ENCODE results near the gene CDNF. TPM values are rescaled to one million over a fixed set of nuclear protein-coding genes. Genes with fewer than 3 reads are reported as not detected.
"Not testable (repeated sequence)": the region's sequence is repeated elsewhere in the genome, so short reads cannot be mapped to it uniquely, and the experiment has no call there.

Gene CDNF
- total RNA-seq, 2 donors from 2014 or later = 2.5 to 3.4 TPM

DNA sequence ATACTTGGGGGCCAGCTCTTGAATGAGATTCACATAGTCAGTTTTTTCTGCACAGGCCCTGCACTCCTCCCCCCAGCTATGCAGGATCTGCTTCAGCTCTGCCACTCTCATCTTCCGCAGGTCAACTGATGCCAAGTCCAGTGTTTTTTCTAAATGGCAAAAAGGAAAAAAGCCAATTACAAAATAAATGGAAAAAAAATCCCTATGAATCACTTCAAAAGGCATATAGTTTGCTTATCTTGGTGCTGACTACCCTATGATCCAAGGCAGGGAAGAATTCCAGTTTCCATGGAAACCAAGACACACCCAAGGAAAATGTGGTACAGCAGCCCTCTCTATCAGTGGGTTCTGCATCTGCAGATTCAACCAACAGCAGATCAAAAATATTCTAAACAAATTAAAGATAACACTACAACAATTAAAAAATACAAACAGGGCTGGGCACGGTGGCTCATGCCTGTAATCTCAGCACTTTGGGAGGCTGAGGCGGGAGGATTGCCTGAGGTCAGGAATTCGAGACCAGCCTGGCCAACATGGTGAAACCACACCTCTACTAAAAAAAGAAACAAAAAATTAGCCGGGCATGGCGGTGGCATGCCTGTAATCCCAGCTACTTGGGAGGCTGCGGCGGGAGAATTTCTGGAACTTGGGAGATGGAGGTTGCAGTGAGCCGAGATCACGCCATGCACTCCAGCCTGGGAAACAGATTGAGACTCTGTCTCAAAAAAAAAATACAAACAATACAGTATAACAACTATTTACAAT is 17.6 kb downstream of the CDNF start:
- Histone ChIP-seq H3K9me3 (no peaks in the 10 kb centered on the region), H3K36me3 (no peaks in the 10 kb centered on the region), H3K27me3 (replicated peaks; ENCODE audit: insufficient read depth) (no peaks in the 10 kb centered on the region), H3K27ac (no peak overlapping the region), H3K4me3 (no peak overlapping the region), H3K4me1 (ENCODE audit: control insufficient read depth in 1 of 2, low read depth in 2 of 2) (peaks cover 0 to 14% of the 10 kb centered on the region in 2 donors)
- peak; percentile 60 for ATAC-seq (ENCODE audit: insufficient number of reproducible peaks, low FRiP score, low read depth)
- TF ChIP-seq, protein P1, sequence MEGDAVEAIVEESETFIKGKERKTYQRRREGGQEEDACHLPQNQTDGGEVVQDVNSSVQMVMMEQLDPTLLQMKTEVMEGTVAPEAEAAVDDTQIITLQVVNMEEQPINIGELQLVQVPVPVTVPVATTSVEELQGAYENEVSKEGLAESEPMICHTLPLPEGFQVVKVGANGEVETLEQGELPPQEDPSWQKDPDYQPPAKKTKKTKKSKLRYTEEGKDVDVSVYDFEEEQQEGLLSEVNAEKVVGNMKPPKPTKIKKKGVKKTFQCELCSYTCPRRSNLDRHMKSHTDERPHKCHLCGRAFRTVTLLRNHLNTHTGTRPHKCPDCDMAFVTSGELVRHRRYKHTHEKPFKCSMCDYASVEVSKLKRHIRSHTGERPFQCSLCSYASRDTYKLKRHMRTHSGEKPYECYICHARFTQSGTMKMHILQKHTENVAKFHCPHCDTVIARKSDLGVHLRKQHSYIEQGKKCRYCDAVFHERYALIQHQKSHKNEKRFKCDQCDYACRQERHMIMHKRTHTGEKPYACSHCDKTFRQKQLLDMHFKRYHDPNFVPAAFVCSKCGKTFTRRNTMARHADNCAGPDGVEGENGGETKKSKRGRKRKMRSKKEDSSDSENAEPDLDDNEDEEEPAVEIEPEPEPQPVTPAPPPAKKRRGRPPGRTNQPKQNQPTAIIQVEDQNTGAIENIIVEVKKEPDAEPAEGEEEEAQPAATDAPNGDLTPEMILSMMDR (IDR thresholded peaks at IDR 0.05) = no peak
- no peak for DNase-seq (ENCODE audit: low spot score)

DNA sequence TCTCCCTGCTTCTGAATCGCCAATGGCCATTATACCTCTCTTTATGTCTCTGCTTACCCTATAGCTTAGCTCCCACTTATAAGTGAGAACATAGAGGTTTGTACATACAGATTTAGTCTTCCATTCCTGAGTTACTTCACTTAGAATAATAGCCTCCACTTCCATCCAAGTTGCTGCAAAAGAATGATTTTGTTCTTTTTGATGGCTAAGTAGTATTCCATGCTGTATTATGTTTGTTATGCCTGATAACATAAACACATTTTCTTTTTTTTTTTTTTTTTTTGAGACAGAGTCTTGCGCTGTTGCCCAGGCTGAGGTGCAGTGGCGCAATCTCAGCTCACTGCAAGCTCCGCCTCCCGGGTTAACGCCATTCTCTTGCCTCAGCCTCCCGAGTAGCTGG is 21.1 kb downstream of the CDNF start:
- H3K9me3 ChIP-seq; DNase-seq (ENCODE audit: low spot score); ATAC-seq (ENCODE audit: insufficient number of reproducible peaks, low FRiP score, low read depth); H3K4me3 ChIP-seq; H3K27me3 ChIP-seq (replicated peaks; ENCODE audit: insufficient read depth); H3K27ac ChIP-seq; H3K36me3 ChIP-seq: not testable (repeated sequence)
- peaks cover 0 to 14% of the 10 kb centered on the region in 2 donors for H3K4me1 ChIP-seq (ENCODE audit: control insufficient read depth in 1 of 2, low read depth in 2 of 2)

DNA sequence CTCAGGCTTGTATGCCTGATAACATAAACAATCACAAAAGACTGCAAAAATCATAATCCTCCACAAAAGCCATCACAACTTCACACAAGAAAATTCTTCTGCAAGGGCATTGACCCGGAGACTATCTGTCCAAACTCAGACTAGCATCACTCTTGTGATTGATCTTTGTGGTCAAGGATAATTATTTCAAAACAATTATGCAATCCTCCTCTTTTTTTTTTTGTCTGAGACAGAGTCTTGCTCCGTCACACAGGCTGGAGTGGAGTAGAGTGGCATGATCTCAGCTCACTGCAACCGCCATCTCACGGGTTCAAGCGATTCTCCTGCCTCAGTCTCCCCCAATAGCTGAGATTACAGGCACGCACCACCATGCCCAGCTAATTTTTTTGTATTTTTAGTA is 22.2 kb downstream of the CDNF start:
- Histone ChIP-seq H3K27me3 (replicated peaks; ENCODE audit: insufficient read depth) (no peaks in the 10 kb centered on the region), H3K36me3 (no peaks in the 10 kb centered on the region), H3K9me3 (no peaks in the 10 kb centered on the region), H3K27ac (no peak overlapping the region), H3K4me3 (no peak overlapping the region), H3K4me1 (ENCODE audit: control insufficient read depth in 1 of 2, low read depth in 2 of 2) (peaks cover 0 to 13% of the 10 kb centered on the region in 2 donors)
- ATAC-seq (ENCODE audit: insufficient number of reproducible peaks, low FRiP score, low read depth) (no peak), DNase-seq (ENCODE audit: low spot score) (no peak)
- TF ChIP-seq, protein P1 (IDR thresholded peaks at IDR 0.05) = no peak

DNA sequence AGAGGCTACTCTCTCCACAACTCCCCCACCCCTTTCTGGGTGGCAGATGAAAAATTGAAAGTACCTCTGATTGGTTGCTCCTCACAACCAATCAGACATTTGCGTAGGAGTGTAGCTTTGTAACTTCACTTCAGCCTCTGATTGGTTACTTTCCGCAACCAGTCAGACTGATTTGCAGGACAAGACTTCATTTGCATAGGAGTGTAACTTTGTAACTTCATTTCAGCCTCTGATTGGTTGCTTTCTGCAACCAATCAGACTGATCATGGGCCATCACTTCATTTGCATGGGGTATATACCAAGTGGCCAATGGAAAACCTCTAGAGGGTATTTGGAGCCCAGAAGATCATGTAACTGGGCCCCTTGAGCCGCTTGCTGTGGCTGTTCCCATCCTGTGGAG is 25.6 kb downstream of the CDNF start:
- no peaks in the 10 kb centered on the region for H3K9me3 ChIP-seq
- TF ChIP-seq, protein P1 (IDR thresholded peaks at IDR 0.05) = no peak
- DNase-seq (ENCODE audit: low spot score) (no peak), ATAC-seq (ENCODE audit: insufficient number of reproducible peaks, low FRiP score, low read depth) (no peak)
- H3K4me3 ChIP-seq = no peak overlapping the region
- no peaks in the 10 kb centered on the region for H3K4me1 ChIP-seq (ENCODE audit: control insufficient read depth in 1 of 2, low read depth in 2 of 2)
- H3K36me3 ChIP-seq = no peaks in the 10 kb centered on the region
- H3K27ac ChIP-seq = no peak overlapping the region
- no peaks in the 10 kb centered on the region for H3K27me3 ChIP-seq (replicated peaks; ENCODE audit: insufficient read depth)

DNA sequence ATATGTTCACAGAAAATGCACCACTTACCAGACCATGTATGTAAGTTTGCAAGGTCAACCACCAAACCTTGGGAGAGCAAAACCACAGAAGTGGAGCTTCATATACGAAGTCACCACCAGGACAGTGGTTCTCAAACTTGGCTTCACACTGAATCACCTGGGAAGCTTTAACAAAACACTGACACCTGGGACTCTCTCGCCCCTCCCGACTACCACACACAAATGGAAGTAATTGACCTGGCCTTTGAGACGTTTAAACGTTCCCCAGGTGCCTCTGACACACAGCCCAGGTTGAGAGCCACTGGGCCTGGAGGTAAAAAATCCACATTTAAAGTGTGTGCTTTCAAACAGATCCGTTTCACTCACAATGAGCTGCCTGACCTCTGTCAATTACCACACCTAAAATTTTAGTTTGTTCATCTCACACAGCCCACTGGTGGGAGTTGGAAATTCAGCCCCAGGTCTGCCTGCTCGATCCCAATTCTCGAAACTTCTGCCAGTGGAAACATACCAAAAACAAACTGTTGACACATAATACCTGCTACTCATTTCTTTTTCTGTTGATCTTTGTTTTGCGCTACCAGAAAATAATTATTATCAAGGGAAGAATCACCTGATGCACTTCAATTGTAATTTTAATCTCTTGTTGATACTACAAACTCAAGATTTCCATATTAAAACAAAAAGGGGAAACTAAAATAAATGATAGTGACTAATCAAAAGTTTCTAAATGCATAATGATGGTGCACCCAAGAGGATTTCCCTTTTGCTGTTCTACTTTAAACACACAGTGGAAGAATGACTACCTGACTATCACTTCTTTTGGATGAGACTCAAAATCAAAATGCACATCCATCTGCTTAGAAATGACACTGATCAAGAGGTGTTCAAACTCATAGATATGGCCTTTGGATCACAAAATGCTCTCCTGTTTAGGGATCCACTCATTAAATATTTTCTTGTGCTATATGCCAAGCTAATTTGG is 26.6 kb downstream of the CDNF start:
- H3K27ac ChIP-seq = no peak overlapping the region
- no peaks in the 10 kb centered on the region for H3K4me1 ChIP-seq (ENCODE audit: control insufficient read depth in 1 of 2, low read depth in 2 of 2)
- H3K36me3 ChIP-seq = no peaks in the 10 kb centered on the region
- H3K9me3 ChIP-seq = no peaks in the 10 kb centered on the region
- DNase-seq (ENCODE audit: low spot score) = no peak
- TF ChIP-seq, protein P1 (IDR thresholded peaks at IDR 0.05) = no peak
- no peak overlapping the region for H3K4me3 ChIP-seq
- no peaks in the 10 kb centered on the region for H3K27me3 ChIP-seq (replicated peaks; ENCODE audit: insufficient read depth)
- ATAC-seq (ENCODE audit: insufficient number of reproducible peaks, low FRiP score, low read depth) = no peak

All from thoracic aorta (tissue), 2 donors.